Choroid plexus epithelial cell (primary cell): ENCODE data around the gene EPX.

Experiments
- DNase-seq: peaks from one replicate; pipeline ENCODE4 v3.0.0-alpha.2; 2010; ENCODE audit warnings: low read depth
- H3K4me3 ChIP-seq: 2 replicates; pipeline ENCODE4 v1.5.1; 2011; ENCODE audit warnings: low read depth, mild to moderate bottlenecking, control low read depth, low read length, moderate library complexity
- TF ChIP-seq, protein P1 (sequence below): conservative IDR thresholded peaks from 2 replicates; pipeline ENCODE4 v1.5.1; 2011; ENCODE audit warnings: low read depth, mild to moderate bottlenecking, control low read depth, inconsistent platforms, low read length, moderate library complexity

EPX gene

GRCh38 chr17:58248955-58249269, 56.4 kb downstream of the EPX start:
- DNase-seq, result no peak
- H3K4me3 ChIP-seq, result no peak overlapping the region
- TF ChIP-seq, protein P1, sequence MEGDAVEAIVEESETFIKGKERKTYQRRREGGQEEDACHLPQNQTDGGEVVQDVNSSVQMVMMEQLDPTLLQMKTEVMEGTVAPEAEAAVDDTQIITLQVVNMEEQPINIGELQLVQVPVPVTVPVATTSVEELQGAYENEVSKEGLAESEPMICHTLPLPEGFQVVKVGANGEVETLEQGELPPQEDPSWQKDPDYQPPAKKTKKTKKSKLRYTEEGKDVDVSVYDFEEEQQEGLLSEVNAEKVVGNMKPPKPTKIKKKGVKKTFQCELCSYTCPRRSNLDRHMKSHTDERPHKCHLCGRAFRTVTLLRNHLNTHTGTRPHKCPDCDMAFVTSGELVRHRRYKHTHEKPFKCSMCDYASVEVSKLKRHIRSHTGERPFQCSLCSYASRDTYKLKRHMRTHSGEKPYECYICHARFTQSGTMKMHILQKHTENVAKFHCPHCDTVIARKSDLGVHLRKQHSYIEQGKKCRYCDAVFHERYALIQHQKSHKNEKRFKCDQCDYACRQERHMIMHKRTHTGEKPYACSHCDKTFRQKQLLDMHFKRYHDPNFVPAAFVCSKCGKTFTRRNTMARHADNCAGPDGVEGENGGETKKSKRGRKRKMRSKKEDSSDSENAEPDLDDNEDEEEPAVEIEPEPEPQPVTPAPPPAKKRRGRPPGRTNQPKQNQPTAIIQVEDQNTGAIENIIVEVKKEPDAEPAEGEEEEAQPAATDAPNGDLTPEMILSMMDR, result no peak

DNA sequence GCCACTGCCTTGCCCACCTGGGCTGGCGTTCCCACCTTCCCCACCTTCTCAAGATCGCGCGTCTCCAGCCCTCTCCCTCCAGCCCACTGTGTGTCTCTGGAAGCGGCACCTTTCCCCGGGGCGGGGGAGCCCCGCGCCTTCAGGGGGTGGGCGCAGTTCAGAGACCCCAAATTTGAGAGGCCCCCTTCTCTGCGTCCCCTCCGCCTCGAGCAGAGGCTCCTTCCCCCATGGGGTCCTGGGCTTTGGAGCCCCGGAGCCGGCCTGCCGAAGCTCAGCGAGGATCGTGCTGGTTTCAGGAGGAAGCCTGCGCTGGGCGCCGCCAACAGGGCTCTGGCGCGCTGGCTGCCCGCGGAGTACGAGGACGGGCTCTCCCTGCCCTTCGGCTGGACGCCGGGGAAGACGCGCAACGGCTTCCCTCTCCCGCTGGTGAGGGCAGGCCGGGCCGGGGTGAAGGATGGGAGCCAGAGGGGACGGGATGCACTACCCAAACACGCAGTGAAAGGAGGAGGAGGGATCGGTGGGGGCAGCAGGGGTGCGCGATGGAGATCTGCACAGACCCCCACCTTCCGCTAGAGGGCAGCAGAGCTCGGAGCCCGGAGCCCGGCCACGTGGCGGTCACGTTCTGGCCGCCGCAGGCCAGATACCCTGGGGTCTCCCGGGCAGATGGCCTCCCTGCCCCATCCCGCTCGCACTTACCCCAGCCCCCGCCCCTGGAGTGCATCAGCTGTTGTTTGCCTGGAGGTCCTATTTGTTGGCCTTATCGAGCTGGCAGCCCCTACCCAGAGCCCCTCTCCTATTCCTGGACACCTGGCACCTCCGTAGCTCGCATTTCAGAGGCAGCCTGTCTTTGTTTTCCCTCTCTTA, 57.0 kb downstream of the EPX start:
- DNase-seq, result peak; percentile 40
- TF ChIP-seq, protein P1, result peak; percentile 89
- H3K4me3 ChIP-seq, result peak overlapping the region; percentile 56

DNA sequence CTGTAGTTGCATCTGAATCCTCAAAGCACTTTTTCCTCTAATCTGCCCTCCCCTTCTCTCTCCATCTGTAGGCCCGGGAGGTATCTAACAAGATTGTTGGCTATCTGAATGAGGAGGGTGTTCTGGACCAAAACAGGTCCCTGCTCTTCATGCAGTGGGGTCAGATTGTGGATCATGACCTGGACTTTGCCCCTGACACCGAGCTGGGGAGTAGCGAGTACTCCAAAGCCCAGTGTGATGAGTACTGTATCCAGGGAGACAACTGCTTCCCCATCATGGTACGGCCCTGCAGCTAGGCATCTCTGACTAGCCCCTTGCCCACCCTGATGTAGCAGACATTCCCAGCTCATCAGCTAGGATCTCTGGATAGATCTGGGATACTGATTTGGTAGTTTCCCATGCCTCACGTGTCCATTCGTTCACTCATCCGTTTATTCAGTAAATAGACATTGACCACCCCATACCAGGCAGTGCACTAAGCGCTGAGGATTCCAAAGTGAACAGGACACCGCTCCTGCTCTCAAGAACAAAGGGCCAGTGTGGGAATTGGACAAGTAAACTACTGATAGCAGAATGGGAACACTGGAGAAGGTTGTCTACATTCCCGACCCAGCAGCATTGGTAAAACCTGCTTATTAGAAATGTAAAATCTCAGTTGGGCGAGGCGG, 58.0 kb downstream of the EPX start:
- no peak overlapping the region for H3K4me3 ChIP-seq
- no peak for DNase-seq
- TF ChIP-seq, protein P1, result no peak

DNA sequence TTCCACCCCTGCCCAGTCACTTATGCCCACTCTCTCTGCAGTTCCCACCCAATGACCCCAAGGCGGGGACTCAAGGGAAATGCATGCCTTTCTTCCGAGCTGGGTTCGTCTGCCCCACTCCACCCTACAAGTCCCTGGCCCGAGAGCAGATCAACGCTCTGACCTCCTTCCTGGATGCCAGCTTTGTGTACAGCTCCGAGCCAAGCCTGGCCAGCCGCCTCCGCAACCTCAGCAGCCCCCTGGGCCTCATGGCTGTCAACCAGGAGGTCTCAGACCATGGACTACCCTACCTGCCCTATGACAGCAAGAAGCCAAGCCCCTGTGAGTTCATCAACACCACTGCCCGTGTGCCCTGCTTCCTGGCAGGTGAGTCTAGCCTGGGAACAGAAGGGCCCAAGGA, 59.6 kb downstream of the EPX start:
- TF ChIP-seq, protein P1, result no peak
- DNase-seq, result no peak
- H3K4me3 ChIP-seq, result no peak overlapping the region

- no peak overlapping the region for H3K4me3 ChIP-seq
- DNase-seq, result no peak
- TF ChIP-seq, protein P1, result no peak
These were observed 60.6 kb downstream of the EPX start for GRCh38 chr17:58253082-58253481.
